OCI-LY3 (cell line): ENCODE results near the gene CPEB1.

Experiments used
- H2AFZ ChIP-seq: fragments of 200-600, 300-600 bp; shearing (Covaris generic); 2 replicates; pipeline ENCODE4 v1.6.0; 2014; ENCODE audit warnings: antibody characterized with exemption, low read depth, low read length
- H3K27ac ChIP-seq: fragments of 200-600, 300-600 bp; sonication (generic); 2 replicates; pipeline ENCODE4 v1.5.1; 2014; ENCODE audit warnings: mild to moderate bottlenecking, low read length, moderate library complexity, mixed read lengths
- H3K27me3 ChIP-seq: fragments of 200-600, 300-600 bp; sonication (generic); 2 replicates; pipeline ENCODE4 v1.6.1; 2014; ENCODE audit warnings: low read depth, low read length, mixed read lengths
- H3K36me3 ChIP-seq: fragments of 200-600, 300-600 bp; sonication (generic); replicated peaks from 2 replicates; pipeline ENCODE3; 2014; ENCODE audit warnings: low read depth, low read length, mixed read lengths
- H3K4me1 ChIP-seq: fragments of 300-600, 200-600 bp; sonication (generic); 2 replicates; pipeline ENCODE4 v1.6.1; 2014; ENCODE audit warnings: low read length, mixed read lengths
- H3K4me2 ChIP-seq: fragments of 200-600, 300-600 bp; sonication (generic); 2 replicates; pipeline ENCODE4 v1.6.1; 2014; ENCODE audit warnings: low read length, mixed read lengths
- H3K4me3 ChIP-seq: fragments of 300-600, 200-600 bp; sonication (generic); 2 replicates; pipeline ENCODE4 v1.5.1; 2014; ENCODE audit warnings: antibody characterized with exemption, mild to moderate bottlenecking, low read length, moderate library complexity
- H3K79me2 ChIP-seq: fragments of 300-600, 200-600 bp; shearing (Covaris generic); 2 replicates; pipeline ENCODE4 v1.6.1; 2014; ENCODE audit warnings: mild to moderate bottlenecking, low read length, mixed read lengths
- H3K9ac ChIP-seq: fragments of 300-600, 200-600 bp; shearing (Covaris generic); 2 replicates; pipeline ENCODE4 v1.6.0; 2014; ENCODE audit warnings: mild to moderate bottlenecking, low read length, moderate library complexity
- H3K9me3 ChIP-seq: fragments of 200-600, 300-600 bp; shearing (Covaris generic); 2 replicates; pipeline ENCODE4 v1.6.1; 2014; ENCODE audit warnings: low read length, mixed read lengths; ENCODE audit not compliant: insufficient read depth
- H4K20me1 ChIP-seq: fragments of 200-600, 300-600 bp; sonication (generic); 2 replicates; pipeline ENCODE4 v1.6.1; 2016; ENCODE audit warnings: low read length, mixed read lengths; ENCODE audit not compliant: insufficient read depth
- EZH2phosphoT487 ChIP-seq: fragments of 200-600 bp; shearing (Covaris generic); IDR thresholded peaks from 2 replicates; pipeline ENCODE4 v1.6.1; 2018; ENCODE audit warnings: antibody characterized with exemption, mixed run types, low read depth
- TF ChIP-seq, protein P1 (sequence below): fragments of 200-600, 300-600 bp; sonication (generic); IDR thresholded peaks from 2 replicates; pipeline ENCODE4 v1.5.1; 2014; ENCODE audit warnings: antibody characterized with exemption, low read length, low read depth

CPEB1 gene

DNA sequence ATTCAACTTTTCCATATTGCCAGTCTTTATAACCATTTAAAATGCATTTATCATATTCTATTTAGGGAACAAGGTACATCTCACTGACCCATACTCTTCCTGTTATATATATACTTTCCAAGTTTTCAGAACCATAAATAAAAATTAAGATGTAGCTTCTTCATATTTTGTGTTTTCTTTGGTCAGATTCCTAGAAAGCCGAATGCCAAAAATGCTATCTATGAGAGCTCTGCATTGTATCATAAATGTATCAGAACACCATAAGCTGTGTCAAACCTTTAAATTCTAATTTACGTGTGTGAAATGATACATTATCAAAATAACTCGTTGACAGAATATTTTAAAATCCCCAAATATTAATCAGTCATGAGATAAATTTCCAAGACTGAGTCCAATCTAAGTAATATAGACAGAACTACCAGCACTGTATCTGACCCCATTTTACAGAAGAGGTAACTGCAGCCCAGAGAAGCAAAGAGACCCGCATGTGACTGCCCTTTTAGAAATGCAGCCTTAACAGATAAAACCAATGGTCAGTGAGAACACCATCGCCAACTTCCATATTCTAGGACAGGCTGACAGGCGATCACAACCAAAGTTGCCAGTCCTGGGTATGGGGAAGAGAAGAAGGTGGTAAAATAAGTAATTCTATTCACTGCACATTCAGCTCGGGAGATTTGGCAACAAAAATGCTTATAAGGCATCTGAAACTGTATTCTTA is 90.7 kb downstream of the CPEB1 start:
- no peaks in the 10 kb centered on the region for H3K79me2 ChIP-seq
- H4K20me1 ChIP-seq = no peaks in the 10 kb centered on the region
- peaks cover 12% of the 10 kb centered on the region for H3K27me3 ChIP-seq
- H3K4me3 ChIP-seq = no peak overlapping the region
- TF ChIP-seq EZH2phosphoT487 = no peak
- TF ChIP-seq, protein P1, sequence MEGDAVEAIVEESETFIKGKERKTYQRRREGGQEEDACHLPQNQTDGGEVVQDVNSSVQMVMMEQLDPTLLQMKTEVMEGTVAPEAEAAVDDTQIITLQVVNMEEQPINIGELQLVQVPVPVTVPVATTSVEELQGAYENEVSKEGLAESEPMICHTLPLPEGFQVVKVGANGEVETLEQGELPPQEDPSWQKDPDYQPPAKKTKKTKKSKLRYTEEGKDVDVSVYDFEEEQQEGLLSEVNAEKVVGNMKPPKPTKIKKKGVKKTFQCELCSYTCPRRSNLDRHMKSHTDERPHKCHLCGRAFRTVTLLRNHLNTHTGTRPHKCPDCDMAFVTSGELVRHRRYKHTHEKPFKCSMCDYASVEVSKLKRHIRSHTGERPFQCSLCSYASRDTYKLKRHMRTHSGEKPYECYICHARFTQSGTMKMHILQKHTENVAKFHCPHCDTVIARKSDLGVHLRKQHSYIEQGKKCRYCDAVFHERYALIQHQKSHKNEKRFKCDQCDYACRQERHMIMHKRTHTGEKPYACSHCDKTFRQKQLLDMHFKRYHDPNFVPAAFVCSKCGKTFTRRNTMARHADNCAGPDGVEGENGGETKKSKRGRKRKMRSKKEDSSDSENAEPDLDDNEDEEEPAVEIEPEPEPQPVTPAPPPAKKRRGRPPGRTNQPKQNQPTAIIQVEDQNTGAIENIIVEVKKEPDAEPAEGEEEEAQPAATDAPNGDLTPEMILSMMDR = no peak
- no peaks in the 10 kb centered on the region for H3K4me1 ChIP-seq
- no peaks in the 10 kb centered on the region for H3K9me3 ChIP-seq
- H3K9ac ChIP-seq = no peak overlapping the region
- H3K36me3 ChIP-seq = no peaks in the 10 kb centered on the region
- H3K27ac ChIP-seq = no peak overlapping the region
- no peak overlapping the region for H2AFZ ChIP-seq
- H3K4me2 ChIP-seq = no peak overlapping the region

DNA sequence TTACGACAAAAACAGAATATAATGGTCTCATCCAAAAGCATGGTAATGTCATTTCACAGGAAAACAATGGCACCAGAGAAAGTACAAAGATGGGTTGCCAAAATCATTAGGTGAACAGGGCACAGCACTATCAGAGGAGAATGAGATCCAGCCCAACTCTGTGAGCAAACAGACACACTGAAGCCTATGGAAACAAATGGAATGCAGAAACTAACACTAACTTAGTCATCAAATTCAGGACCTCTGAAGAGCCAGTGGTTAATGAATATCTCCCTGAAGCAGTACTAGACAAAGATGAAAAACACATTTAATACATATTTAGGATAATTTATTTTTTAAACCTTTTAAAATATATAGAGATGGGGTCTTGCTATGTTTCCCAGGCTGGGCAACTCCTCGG is 92.3 kb downstream of the CPEB1 start:
- Histone ChIP-seq H3K4me1 (no peaks in the 10 kb centered on the region), H4K20me1 (no peaks in the 10 kb centered on the region), H3K9me3 (no peaks in the 10 kb centered on the region), H3K27me3 (peaks cover 16% of the 10 kb centered on the region; the same call in 1 of the 2 replicates), H3K27ac (no peak overlapping the region), H3K4me2 (no peak overlapping the region), H3K4me3 (no peak overlapping the region), H3K36me3 (no peaks in the 10 kb centered on the region), H3K79me2 (no peaks in the 10 kb centered on the region), H2AFZ (no peak overlapping the region), H3K9ac (no peak overlapping the region)
- TF ChIP-seq, protein P1 = no peak
- TF ChIP-seq EZH2phosphoT487 = no peak

DNA sequence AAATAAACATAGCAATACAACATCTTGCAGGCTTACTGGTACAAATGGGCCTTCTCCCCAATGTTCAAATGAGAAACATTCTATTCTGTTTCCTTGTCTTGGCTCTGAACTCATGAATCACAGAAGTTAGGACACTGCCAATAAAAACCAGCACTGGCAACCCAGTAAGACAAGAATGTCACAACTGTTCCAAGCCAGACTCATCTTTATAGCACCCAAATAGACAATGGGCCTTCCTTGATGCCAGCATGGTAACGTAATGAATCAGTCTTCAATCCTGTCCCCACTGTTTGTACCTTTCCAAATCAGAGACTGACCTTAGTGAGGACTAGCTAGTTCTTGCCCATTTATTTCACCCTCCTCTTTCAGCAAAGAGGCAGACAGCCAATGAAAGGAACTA is 92.8 kb downstream of the CPEB1 start:
- Histone ChIP-seq H3K9ac (no peak overlapping the region), H3K79me2 (no peaks in the 10 kb centered on the region), H3K27ac (no peak overlapping the region), H3K36me3 (no peaks in the 10 kb centered on the region), H3K4me3 (no peak overlapping the region), H2AFZ (no peak overlapping the region), H4K20me1 (no peaks in the 10 kb centered on the region), H3K4me2 (no peak overlapping the region), H3K27me3 (peaks cover 16% of the 10 kb centered on the region; the same call in 1 of the 2 replicates), H3K4me1 (no peaks in the 10 kb centered on the region), H3K9me3 (no peaks in the 10 kb centered on the region)
- TF ChIP-seq, protein P1 = no peak
- TF ChIP-seq EZH2phosphoT487 = no peak

DNA sequence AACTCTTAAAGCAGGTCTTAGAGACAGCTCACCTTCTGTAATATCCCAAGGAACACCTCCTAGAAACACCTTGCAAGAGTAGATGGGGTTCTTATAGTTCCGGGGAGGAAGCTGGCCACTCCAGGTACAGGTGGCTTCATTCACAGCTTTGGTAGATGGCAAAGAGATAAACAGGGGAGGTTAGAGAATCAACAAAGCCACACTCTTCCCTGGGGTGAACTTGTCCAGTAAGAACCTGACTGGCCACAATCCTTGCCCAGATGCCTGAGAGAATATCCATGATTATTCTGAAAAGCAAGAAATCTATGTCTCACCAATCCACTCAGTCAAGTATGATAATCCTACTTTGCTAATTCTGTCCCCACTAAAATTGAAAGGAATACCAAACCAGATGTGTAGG is 93.3 kb downstream of the CPEB1 start:
- no peaks in the 10 kb centered on the region for H3K4me1 ChIP-seq
- H3K27ac ChIP-seq = no peak overlapping the region
- H3K4me2 ChIP-seq = no peak overlapping the region
- H4K20me1 ChIP-seq = no peaks in the 10 kb centered on the region
- no peak overlapping the region for H3K9ac ChIP-seq
- no peaks in the 10 kb centered on the region for H3K9me3 ChIP-seq
- no peak overlapping the region for H3K4me3 ChIP-seq
- no peak for TF ChIP-seq EZH2phosphoT487
- TF ChIP-seq, protein P1 = no peak
- H3K79me2 ChIP-seq = no peaks in the 10 kb centered on the region
- H3K36me3 ChIP-seq = no peaks in the 10 kb centered on the region
- H2AFZ ChIP-seq = no peak overlapping the region
- peaks cover 16% of the 10 kb centered on the region; the same call in 1 of the 2 replicates for H3K27me3 ChIP-seq
